Measurements from ENCODE around the gene ENAH.
A peak's percentile ranks its signal among the peaks of the same experiment; 100 is the strongest.

Gene ENAH

GRCh38 chr1:225555821-225556220 lies 97.1 kb downstream of the ENAH start:
- no peak for TF ChIP-seq CTCF (IDR thresholded peaks at IDR 0.05; ENCODE audit: insufficient read depth, low read length)
- no peak for TF ChIP-seq SPI1 (IDR thresholded peaks at IDR 0.05; ENCODE audit: borderline replicate concordance, low read depth)
- TF ChIP-seq GABPA (IDR thresholded peaks at IDR 0.05; ENCODE audit: low read depth) = no peak
- TF ChIP-seq POLR2AphosphoS5 (IDR thresholded peaks at IDR 0.05; ENCODE audit: low read depth) = no peak
- no peak for TF ChIP-seq REST (IDR thresholded peaks at IDR 0.05; ENCODE audit: insufficient replicate concordance, low read depth)
- Histone ChIP-seq H3K27me3 (ENCODE audit: insufficient read depth, poor library complexity, severe bottlenecking) (no peaks in the 10 kb centered on the region), H3K4me3 (replicated peaks; ENCODE audit: insufficient read depth, low read length) (no peak overlapping the region), H3K27ac (replicated peaks) (no peak overlapping the region)
- DNase-seq (ENCODE audit: low read depth in 1 of 2, low spot score in 1 of 2) = no peak

- no peaks in the 10 kb centered on the region for H3K27me3 ChIP-seq (ENCODE audit: insufficient read depth, poor library complexity, severe bottlenecking)
- no peak overlapping the region for H3K27ac ChIP-seq (replicated peaks)
- peak in 1 of 2 experiments; percentile 7 for DNase-seq (ENCODE audit: low read depth in 1 of 2, low spot score in 1 of 2)
- TF ChIP-seq SPI1 (IDR thresholded peaks at IDR 0.05; ENCODE audit: borderline replicate concordance, low read depth) (no peak), REST (IDR thresholded peaks at IDR 0.05; ENCODE audit: insufficient replicate concordance, low read depth) (no peak), CTCF (IDR thresholded peaks at IDR 0.05; ENCODE audit: insufficient read depth, low read length) (peak; percentile 31), POLR2AphosphoS5 (IDR thresholded peaks at IDR 0.05; ENCODE audit: low read depth) (no peak), GABPA (IDR thresholded peaks at IDR 0.05; ENCODE audit: low read depth) (no peak)
- H3K4me3 ChIP-seq (replicated peaks; ENCODE audit: insufficient read depth, low read length) = no peak overlapping the region
Observed at GRCh38 chr1:225554216-225554812, 98.6 kb downstream of the ENAH start.

GRCh38 chr1:225549821-225550220 lies 103.1 kb downstream of the ENAH start:
- DNase-seq (ENCODE audit: low read depth in 1 of 2, low spot score in 1 of 2) = no peak
- TF ChIP-seq POLR2AphosphoS5 (IDR thresholded peaks at IDR 0.05; ENCODE audit: low read depth) = no peak
- no peak for TF ChIP-seq SPI1 (IDR thresholded peaks at IDR 0.05; ENCODE audit: borderline replicate concordance, low read depth)
- no peak for TF ChIP-seq CTCF (IDR thresholded peaks at IDR 0.05; ENCODE audit: insufficient read depth, low read length)
- TF ChIP-seq REST (IDR thresholded peaks at IDR 0.05; ENCODE audit: insufficient replicate concordance, low read depth) = no peak
- TF ChIP-seq GABPA (IDR thresholded peaks at IDR 0.05; ENCODE audit: low read depth) = no peak
- H3K27ac ChIP-seq (replicated peaks) = no peak overlapping the region
- H3K4me3 ChIP-seq (replicated peaks; ENCODE audit: insufficient read depth, low read length) = no peak overlapping the region
- no peaks in the 10 kb centered on the region for H3K27me3 ChIP-seq (ENCODE audit: insufficient read depth, poor library complexity, severe bottlenecking)

Measured in HL-60 (cell line).